ENCODE results near the gene ACTR5.
"Not testable (repeated sequence)": the region's sequence is repeated elsewhere in the genome, so short reads cannot be mapped to it uniquely, and the experiment has no call there.

ACTR5 gene

DNA sequence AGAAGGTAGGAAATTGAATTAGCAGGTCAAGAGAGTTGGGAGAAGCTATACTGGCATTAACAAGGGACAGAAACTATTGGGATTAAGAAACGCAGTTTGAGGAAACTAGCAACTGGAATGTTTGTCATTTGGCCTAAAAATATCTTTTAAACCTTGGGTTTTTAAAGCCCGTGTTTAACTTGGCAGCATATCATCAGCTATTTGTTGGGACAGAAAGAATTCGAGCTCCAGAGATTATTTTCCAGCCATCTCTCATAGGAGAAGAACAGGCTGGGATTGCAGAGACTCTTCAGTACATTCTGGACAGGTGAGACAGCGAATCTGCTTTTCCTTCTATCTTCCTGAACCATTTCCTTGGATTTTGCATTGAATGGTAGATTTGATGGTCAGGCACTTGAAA lies 17.8 kb downstream of the ACTR5 start:
- no peak for DNase-seq (ENCODE audit: low read depth)

DNA sequence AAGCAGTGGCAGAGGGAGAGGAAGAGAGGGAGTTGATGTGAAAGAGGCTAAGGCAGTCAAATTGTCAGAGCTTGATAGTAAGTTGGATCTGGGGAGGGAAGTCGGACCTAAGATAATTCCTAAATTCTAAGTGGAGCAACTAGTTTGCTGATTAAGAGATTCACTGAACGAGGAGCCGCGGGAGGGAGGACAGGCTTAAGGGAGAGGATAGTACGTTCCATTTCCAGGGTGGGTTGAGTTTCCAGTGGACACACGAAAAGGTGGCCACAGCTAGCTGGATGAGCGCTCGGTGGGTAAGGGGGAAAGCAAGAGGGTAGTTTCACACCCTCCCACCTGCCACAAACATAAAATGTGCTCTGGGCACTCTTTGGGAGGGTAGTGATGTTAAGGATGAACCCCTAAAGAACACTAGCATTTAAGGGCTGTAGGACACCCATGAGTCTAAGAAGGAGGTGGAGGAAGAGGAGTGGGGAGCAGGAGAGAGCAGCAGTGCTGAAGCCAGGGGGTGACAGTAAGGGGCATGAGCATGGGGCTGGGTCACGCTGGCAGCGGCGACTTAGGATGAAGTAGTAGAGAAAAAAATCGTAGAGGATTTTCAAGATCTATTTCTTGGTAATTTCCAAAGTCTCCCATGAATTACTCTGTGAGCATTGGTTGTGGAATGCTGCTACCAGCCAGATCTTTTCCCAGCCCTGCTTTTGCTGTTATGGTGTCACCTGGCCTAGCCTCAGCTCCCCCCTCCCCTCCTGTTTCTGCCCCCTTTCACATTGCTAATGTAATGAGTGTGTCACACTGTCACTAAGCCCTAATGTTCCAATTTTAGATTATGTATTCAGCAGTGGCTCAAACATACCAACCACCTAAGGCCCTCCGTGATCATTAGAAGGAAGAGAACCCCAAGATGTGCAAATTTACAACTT lies 21.4 kb downstream of the ACTR5 start:
- no peak for DNase-seq (ENCODE audit: low read depth)

DNA sequence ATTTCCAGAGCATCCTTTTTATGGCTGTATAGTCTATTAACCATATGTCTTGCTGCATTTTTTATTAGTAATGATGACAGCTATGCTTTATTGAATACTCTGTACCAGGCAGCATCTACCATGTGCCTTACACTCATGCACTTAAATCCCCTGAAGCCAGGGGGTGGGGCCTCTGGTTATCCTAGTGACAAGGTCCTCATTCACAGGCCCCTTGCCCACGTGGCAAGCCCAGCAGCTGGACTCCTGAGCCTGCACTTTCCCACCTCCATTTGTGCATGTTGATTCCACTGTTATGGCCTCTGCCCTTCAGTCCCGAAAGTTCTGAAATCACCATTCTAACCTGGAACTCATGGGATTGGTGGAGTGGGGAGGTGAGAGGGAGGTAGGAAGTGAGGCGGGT lies 22.3 kb downstream of the ACTR5 start:
- no peak for DNase-seq (ENCODE audit: low read depth)

DNA sequence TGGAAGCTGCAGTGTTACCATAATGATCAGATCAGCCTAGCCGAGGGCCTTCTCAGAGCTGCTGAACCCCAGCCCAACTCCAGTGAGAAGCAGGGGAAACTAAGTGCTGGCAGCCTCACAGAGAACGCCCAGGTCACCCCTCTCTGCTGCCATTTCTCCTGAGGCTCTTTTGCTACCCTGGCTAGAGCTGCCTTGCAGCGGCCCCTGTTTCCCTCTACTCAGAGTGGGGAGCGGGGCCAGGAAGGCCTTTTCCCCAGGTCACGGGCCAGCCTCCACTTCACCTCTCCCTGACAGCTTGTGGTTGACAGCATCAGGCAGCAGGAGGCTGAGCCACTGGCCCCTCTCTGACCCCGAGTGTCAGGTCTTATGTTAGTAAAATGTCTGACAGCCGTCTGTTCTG lies 22.7 kb downstream of the ACTR5 start:
- no peak for DNase-seq (ENCODE audit: low read depth)

DNA sequence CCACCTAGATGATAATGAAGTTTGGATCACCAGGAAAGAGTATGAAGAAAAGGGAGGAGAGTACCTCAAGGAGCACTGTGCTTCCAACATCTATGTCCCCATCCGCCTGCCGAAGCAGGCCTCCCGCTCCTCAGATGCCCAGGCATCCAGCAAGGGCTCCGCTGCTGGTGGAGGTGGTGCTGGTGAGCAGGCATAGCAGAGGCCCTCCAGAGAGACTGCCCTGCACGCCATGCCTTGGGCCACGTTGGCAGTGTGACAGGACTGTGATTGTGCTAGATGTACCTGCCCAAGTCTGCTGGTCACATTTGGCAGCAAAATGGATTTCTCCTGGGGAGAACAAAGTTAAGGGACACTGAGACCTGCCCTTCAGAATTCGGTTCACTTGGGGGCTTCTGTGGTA lies 23.4 kb downstream of the ACTR5 start:
- no peak for DNase-seq (ENCODE audit: low read depth)

DNA sequence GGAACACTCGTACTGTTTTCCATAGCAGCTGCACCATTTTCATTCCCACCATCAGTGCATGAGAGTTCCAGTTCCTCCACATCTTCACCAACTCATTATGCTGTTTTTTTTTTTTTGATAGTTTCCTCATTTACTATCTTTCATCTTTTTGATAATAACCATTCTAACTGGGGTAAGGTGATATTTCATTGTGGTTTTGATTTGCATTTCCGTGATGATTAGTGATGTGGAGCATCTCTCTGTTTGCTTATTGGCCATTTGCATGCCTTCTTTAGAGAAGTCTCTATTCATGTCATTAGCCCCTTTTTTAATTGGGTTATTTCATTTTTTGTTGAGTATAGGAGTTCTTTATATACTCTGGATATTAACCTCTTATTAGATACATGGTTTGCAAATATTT lies 25.9 kb downstream of the ACTR5 start:
- no peak for DNase-seq (ENCODE audit: low read depth)

DNA sequence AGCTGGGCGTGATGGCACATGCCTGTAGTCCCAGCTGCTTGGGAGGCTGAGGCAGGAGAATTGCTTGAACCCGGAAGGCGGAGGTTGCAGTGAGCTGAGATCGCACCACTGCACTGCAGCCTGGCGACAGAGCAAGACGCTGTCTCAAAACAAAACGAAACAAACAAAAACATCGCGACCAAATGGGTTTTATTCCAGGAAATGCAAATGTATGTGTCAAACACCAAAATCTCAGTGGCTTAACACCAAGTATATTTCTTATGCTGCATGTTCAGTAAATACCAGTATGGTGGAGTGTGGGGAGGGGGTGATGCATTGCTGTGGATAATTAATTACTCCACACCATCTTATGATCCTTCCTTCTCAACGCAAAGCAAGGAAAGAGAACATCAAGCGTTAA lies 28.1 kb downstream of the ACTR5 start:
- no peak for DNase-seq (ENCODE audit: low read depth)

DNA sequence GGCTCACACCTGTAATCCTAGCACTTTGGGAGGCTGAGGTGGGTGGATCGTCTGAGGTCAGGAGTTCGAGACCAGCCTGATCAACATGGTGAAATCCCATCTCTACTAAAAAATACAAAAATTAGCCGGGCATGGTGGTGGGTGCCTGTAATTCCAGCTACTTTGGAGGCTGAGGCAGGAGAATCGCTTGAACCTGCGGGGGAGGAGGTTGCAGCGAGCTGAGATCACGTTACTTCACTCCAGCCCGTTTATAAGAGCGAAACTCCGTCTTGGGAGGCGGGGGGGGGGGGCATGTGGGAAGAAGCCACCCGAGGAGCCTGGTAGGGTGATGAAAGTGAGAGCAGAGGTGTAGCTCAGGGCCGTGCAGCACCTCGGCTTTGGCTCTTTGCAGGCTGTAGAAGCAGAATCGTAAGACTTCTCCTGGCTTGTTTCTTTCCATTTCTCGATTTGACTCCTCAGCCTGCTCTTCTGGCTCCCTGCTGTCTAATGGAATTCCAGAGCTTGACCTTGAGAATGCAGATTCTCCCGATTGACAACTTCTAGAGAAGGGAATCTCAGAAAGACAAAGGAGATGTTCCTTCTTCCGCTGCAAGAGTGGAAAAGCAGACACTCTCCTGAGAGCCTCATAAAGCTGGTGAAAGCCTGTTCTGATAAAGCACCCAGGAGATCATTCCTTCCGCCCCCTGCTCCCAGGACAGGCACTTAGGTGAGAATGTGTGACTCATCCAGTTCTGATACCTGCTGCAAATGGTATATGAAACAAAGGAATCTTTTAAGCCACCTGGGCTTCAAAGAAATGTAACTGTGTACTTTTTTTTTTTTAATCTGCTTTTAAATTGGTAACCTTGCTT lies 31.2 kb downstream of the ACTR5 start:
- DNase-seq (ENCODE audit: low read depth) = no peak

DNA sequence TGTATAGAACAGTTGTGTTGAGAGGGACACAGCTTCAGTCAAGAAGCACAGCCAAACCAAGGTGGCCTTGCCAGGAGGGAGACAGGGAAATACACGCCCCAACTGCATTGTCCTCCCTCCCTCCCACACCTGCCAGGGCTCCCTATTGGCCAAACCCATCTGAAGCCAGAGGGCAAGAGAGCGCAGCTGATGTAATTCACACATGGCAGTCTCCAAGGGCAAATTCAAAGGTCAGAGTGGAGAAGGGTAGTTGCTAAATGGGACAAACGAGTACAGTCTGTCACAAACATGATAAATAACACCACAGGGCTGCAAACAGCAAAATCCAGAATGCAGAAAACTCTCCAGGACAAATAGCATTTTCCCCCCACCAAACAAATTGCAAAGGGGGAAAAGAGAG lies 34.0 kb downstream of the ACTR5 start:
- no peak for DNase-seq (ENCODE audit: low read depth)

DNA sequence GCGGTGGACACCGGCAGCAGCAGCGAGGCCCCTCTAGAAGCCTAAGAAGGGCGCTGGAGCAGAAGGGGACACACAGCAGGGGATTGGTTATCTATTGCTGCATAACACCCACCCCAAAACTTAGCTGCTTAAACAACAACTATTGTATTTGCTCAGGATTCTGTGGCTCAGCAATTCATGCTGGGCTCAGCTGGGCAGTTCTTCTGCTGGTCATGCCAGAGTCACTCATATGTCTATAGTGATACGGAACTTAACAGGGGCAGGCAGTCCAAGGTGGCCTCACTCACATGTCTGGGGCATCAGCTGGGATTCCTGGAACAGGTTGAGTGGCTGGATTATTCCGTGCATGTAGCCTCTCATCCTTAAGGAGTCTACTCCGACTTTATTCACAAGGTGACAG lies 39.6 kb downstream of the ACTR5 start:
- no peak for DNase-seq (ENCODE audit: low read depth)

DNA sequence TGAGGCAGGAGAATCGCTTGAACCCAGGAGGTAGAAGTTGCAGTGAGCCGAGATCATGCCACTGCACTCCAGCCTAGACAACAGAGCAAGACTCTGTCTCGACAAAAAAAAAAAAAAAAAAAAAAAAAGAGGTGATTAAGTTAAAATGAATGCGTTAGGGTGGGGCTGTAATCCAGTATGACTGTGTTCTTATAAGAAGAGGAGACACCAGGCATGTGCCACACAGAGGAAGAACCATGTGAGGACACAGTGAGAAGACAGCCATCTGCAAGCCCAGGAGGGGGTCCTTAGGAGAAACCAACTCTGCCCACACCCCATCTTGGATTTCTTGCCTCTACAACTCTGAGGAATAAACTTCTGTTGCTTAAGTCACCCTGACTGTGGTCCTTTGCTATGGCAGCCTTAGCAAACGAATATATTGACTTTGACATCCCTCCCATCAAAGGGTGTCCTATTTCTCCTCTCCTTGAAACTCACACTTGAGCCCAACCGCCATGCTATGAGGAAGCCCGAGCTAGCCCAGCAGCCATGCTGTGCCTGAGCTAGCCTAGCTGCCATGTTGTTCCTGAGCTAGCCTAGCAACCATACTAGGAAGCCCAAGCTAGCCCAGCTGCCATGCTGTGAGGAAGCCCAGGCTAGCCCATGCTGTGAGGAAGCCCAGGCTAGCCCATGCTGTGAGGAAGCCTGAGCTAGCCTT lies 41.4 kb downstream of the ACTR5 start:
- no peak for DNase-seq (ENCODE audit: low read depth)

DNA sequence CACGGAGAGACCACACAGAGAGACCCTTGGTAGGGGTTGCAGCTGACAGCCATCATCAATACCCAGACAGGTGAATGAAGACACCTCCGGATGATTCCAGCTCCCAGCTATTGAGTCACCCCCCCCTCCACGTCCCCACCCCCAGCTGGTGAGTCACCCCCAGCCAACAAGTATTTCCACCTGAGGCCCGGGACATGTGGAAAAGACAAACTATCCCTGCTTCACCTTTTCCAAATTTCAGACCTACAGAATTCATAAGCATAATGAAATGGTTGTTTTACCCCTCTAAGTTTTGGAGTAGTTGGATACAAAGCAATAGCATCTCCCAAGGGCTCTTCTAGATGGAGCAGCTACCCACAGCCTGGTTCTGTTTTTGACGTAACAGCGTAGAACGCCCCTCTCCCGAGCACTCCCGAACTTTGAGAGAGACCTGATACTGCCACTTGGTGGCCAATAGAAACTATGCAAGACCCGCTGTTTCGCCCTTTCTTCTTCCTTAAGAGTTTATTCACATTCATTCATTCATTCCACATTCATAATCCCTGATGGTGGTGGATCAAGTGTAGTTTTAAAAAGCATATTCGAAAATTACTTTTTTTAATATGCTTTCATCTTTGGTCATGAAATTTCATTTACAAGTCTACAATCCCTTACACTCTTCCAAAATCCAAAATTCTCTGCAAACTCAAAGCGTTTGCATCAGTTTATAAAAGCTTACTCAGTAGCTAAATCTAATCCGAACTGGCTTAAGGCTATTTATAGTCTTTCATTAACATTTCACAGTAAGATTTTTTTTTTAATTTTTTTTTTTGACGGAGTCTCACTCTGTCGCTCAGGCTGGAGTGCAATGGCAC lies 42.2 kb downstream of the ACTR5 start:
- no peak for DNase-seq (ENCODE audit: low read depth)

DNA sequence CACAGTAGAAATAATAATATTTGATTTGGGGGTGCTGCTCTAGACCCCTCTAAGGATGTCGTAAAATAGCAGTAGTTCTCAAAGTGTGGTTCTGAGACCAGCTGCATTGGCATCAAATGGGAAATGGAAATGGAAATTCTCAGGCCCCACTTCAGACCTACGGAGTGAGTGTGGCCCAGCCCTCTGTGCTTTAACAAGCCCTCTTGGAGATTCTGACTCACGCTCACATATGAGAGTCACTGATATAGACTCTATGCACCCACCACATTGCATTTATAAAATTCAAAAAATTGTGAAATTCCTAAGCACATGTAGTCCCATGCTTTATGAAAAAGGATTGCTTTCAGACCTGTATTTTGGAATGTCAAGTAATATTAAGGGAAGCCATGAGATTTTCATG lies 43.0 kb downstream of the ACTR5 start:
- no peak for DNase-seq (ENCODE audit: low read depth)

DNA sequence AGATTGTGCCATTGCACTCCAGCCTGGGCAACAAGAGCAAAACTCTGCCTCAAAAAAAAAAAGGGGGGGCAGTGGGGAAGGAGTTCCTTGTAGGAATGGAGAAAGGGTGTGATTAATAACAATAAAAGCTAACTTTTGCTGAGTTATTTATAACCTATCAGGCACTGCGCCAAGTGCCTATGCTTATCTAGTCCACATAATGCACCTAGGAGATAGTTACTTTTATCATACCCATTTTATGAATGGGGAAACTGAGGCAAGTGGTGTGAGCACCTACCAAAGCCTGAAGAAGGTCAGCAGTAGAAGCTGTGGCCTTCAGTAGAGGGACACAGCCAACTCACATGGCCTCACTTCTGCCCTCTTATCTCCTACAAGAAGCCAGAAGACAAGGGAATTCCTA lies 43.7 kb downstream of the ACTR5 start:
- no peak for DNase-seq (ENCODE audit: low read depth)

DNA sequence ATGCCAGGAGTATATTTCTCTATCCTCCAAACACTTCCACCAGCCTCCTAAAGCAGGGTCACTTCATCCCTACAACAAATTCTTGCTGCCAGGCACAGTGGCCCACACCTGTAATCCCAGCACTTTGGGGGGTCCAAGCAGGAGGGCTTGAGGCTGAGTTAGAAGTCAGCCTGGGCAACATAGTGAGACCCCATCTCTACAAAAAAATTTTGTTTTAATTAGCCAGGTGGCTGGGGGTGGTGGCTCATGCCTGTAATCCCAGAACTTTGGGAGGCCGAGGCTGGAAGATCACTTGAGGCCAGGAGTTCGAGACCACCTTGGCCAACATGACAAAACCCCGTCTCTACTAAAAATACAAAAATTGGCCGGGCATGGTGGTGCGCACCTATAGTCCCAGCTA lies 45.8 kb downstream of the ACTR5 start:
- DNase-seq (ENCODE audit: low read depth) = not testable (repeated sequence)

DNA sequence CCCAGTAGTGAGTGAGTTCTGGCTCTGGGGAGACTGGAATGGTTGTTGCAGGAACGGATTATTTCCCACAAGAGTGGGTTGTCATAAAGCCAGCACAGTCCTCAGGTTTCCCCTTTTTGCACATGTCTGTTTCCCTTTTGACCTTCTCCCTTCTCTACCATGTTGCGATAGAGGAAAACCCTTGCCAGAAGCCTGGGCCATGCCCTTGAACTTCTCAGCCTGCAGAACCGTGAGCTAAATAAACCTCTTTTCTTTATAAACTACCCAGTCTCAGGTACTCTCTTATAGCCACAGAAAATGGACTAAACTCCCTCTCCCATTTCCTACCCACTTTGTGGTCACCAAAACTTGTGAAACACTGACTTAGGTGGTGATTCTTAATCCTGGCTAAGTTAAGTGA lies 50.0 kb downstream of the ACTR5 start:
- DNase-seq (ENCODE audit: low read depth) = no peak

DNA sequence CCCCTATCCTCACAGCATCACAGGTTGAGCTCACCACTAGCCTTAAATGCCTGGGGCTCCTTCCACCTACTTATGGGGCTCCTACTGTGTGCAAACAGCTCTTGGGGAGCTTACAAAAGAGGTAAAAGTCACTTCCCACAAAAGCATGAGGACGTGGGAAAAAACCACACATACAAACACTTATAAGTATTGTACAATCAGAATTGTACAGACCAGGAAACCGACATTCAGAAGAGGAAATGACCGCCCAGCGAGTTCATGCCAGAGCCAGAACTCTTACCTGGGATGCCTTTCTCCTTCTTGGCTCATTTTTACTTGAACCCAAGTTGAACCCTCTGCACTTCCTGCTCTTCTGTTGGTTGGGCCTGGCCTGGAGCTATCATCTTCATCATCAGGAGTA lies 50.9 kb downstream of the ACTR5 start:
- no peak for DNase-seq (ENCODE audit: low read depth)

DNA sequence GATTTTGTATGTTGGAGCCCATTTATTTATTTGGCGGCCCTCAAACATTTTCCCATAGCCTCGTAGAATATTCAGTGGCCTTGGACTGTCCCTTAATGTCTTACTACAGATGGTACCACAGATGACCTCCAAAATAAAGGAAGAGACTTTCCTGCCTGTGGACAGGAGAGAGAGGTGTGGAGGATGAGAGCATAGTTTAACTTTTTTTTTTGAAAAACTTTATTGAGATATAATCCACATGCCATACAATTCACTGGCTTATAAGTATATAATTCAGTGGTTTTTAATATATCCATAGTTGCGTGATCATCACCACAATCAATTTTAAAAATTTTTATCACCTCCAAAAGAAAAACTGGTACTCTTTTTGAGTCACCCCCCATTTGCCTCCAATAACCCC lies 52.6 kb downstream of the ACTR5 start:
- DNase-seq (ENCODE audit: low read depth) = no peak

DNA sequence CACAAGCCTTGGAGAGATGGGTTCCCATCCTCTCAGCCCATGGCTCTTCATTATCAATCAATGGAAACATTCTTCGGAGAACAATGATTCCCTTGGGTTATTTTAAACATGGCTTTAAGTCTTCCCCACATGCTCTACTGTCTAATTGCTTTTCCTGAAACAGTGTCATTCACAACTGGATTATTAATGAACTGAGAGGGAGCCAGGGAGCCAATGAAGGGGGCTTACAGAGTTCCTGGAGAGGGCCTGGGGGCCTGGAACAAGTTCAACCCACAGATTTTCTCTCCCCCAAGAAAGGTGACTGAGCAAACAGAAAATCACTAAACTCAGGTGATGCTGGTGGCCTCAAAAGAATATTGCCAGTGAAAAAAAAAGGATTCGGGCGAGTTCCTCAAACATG lies 56.0 kb downstream of the ACTR5 start:
- DNase-seq (ENCODE audit: low read depth) = no peak

DNA sequence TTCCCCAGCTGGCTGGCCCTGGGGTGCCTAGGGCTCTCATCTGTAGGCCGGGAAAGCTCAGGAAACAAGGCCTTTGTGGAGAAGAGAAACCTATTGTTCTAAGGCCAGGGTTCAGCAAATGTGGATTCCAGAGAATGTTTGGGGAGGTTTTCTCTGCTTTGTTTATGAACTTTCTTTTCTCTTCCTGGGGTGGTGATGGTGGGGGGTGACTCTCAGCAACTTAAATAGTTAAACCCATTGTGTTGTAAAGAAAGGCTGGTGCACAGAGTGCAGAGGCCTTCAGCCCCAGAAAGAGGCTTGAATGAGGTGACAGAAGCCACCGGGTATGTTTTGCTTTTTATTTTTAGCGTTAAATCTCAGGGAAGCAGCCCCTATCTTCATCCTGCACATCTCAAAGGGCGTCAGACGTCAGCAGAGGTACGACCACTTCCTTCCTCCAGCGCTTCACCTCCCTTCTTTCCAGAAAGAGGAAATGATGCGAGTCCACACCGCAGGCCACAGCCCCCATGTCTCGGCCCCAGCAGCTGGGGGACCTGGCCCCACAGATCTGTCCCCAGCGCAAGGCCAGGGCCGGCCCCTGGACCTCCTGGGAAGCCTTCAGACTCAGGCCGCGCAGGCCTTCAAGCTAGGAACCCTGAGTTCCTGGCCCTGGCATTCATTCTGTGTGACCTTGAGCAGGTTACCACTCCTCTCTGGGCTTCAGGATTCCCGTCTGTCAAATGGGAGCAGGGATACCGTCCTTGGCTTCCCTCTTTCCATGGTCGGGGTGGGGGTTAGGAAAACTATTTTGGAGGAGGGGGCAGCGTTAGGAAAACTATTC lies 56.6 kb downstream of the ACTR5 start:
- no peak for DNase-seq (ENCODE audit: low read depth)

DNA sequence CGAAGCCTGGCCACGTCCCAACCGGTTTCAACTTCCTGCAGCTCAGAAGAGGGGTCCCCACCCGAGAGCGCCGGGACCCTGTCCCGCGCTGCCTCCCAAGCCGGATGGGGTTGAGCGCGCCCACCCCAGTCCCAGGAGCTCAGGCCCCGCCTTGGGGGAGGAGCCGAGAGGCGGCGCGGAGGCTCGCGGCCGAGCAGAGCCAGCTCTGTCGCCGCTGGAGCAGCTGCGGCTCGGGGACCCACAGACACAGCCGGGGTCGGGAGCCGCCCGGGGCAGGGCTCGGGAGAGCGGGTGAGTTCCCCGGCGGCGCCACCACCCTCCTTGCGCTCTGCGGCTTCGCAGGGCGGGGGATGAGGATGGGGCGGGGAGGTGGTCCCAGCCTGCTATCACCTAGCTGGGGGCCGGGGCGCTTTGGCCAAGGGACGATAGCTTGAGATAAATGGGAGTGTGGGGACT lies 57.3 kb downstream of the ACTR5 start, which contains the start of gene PPP1R16B:
Gene PPP1R16B, plus strand, starts transcription at position 196 of the 456 bp plus-strand sequence. CDS start 30,229 bp downstream, outside the sequence.
- DNase-seq (ENCODE audit: low read depth) = no peak
